ENCODE results near the gene CFAP52.

DNA sequence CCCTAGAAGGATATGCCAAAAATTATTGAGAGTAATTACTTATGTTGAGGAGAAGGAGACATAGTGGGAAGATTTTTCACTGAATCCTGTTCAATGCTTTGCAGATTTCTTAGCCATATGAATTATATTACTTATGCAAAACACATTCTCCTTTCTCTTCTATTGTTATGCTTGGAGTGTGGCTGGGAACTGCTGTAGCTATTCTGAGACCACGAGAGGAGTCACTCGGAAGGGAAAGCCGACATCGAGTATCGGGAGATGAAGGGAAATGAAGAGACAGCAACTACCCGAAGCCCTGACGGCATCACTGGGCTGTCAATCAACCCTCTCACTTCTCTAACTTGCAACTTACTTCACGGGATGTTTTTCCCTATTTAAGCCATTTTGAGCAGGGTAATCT, 40.4 kb upstream of the CFAP52 start:
- TF ChIP-seq CTCF (conservative IDR thresholded peaks at IDR 0.05) (no peak), EZH2 (IDR thresholded peaks at IDR 0.05; ENCODE audit: low read depth) (no peak)
